NCI-H510A treated with DMSO at 0.1 percent for 48 hours (cell line): ENCODE results near the gene ASB2.

ENCODE experiments used
- DNase-seq: peaks from one replicate; lab custom pipeline; 2025; lab: John Stamatoyannopoulos, UW

The ASB2 gene

DNA sequence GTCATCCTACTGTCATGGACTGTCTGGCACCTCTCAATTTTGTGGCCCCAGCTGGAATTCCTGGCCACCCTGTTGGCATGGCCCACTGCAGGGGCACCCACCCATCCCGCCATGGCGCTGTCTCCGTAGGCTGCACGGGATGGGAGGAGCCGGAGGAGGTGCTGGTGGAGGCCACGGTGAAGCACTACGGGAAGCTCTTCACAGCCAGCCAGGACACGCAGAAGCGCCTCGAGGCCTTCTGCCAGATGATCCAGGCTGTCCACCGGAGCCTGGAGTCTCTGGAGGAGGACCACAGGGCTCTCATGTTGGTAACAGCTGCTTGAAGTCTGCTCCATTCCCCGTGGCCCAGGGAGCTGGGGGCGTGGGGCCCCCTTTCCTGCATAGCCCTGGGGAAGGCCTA, 24.6 kb upstream of the ASB2 start:
- no peak for DNase-seq

DNA sequence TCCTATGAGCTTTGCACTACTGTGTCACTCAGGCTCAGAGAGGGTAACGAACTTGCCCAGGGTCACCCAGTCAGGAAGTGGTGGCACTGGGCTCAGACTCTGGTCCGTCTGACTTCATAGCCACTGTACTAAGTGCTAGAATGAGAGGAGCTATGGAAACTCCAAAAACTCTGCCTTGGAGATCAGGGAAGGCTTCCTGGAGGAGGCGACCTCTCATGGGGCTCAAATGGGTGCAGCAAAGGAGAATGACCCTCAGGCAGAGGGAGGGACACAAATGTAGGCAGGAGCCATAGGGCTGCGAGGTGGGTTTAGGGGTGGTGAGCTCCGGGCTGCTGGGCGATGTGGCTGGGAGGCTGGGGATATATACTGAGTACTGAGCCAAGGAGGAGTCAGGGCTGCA, 23.9 kb upstream of the ASB2 start:
- no peak for DNase-seq

DNA sequence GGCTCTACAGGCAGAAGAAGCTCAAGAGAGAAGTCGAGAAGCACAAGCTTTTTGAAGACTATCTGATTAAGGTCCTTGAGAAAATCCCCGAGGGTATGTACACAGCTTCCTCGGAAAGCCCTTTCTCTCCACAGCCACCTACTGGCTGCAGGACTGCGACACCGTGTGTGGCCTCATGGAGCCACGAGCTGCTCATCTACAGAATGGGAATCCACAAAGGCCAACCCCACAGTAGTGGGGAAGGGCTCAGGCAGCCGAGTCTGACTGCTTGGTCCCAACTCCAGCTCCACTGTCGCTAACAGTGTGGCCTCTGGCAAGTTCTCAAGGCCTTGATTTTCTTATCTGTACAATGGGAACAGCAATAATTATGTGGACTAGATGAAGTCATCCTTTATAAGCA, 23.2 kb upstream of the ASB2 start:
- DNase-seq: no peak

DNA sequence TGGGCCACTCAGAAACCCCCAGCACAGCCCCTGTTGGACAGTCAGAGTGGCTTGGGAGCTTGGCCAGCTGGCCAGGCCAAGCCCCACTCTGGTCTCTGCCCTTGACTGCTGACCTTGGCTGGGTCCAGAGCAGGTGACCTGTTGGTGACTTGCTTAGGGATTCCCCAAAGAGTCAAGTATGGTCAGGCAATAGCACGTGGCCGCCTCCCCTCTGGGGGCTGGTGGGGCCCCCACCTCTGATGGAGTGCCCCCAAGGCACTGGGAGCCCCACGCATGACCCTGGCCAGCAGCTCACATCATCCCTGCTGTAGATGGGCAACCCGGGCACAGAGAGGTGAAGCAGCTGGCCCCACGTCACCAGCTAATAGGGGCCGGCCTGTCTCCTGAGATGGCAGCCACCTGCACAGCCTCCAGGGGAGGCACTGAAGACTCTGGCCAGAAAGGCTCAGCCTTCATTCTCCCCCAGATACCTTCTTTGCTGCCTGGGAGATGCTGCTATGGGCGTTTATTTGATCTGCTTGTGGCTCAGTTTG, 22.6 kb upstream of the ASB2 start:
- DNase-seq: no peak

DNA sequence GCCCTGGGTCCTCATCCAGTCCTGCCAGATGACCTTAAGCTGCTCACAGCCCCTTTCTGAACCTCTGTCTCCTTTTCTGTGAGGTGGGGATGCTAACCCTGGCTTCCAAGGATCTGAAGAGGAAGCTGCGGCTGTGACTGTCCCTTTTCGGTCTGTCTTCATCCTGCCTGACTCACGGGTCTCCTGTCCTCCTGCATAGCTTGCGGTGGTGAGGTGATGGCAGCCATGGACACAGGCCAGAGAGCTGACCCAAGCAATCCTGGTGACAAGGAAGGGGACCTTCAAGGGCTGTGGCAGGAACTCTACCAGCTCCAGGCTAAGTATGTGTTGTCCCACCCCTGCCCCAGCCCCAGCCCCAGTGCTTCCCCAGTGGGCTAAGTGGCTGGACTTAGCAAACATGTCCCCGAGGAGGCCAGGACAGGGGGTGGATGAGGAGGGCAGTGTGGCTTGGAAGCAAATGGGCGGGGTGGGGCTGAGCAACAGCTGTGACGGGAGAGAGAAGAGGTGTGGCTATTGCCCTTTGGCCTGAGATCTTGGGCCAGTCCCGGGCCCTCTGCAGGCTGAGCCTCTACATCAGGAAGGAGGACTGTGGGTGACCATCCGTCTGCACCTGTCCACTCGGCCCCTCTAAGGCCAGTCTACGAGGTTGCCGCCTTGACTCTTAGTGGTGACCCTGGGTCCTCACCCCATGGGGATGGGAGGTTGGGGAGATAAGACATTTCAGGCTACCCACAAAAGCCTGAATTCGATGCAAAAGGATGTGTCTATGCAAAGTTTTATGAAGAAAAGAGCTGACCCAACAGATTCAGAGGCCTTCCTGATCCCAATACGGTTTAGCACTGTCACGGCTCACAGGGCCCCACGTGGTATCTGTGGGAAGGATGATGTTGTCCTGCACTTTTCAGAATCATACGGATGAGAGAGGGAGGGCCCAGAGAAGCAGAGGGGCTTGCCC, 21.8 kb upstream of the ASB2 start:
- no peak for DNase-seq

DNA sequence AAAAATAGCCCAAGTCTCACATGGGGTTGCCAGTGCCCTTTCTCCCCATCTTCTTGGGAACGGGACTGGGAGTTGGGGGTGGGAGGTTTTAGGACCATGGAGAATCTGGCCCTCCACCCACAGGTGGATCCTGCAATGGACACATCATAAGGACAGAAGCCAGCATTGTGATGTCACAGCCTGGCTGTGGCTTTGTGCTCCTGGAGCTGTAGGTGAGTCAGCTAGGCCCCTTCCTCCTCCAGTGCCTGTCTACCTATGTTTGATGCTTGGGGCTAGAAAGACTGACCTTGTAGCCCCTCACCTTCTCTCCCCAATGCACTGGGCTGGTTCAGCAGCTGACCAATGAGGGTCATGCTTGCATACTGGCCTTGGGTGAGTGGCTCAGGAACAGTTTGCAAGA, 20.7 kb upstream of the ASB2 start, which contains the start of gene CCDC197:
Gene CCDC197, plus strand, starts transcription at position 220 of the 400 bp plus-strand sequence. CDS start 831 bp downstream, outside the sequence.
- no peak for DNase-seq

DNA sequence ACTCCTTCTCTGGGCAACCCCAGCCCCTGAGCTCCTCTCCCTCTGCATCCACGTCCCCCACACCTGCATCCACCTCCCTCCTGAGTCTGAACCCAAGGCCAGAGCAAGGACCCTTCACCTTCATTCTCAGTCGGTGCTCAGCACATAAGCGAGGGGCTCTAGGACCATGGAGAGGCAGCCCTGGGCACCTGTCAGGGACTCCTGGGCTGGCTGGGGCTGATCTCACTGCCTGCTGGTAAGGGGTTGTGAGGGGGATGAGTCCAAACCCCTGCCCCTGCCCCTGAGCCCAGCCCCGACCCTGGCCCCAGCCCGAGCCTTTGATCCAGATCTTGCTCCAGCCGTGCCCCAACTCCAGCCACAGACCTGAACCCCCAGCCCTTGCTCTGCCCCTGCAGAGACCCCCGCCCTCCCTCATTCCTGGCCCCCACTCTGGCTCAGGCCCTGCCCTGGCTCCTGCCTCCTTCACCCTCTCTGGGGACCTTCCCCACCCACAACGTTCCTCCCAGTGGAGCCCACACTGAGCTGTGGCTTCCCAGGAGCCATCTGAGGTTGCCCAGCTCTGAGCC, 19.8 kb upstream of the ASB2 start:
- no peak for DNase-seq

DNA sequence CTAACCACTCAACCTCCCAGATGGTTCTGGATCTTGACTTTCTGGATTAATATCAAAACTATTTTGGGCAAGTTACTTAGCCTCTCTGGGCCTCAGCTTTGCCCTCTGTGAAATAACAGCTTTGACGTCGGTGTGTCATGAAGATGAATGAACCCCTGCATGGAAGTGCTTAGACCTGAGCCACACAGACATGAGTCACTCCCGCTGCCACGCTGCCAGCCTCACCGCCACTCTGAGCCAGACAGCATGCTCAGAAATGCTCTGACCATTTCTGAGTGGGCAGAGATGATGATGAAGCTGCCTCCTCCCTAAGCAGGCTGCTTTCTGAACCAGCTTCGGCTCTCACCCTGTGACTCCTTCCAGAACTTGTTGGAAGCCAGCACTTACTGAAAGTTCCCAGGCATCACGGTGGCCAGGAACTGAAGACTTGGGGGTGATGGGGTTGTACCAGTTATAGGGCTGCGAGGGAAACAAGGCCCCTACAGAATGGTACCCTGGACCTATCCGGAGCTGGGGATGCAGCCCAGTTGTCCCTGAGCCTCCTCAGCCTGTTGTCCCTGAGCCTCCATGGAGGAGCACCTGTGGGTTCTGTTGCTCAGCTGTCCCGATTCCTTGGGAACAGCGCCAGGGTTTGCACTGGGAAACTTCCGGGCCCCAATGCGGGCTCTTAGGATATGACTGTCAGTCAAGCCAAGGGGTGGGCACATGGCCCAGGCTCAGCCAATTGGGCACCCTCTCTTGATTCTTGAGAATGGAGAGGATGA, 18.7 kb upstream of the ASB2 start:
- no peak for DNase-seq

DNA sequence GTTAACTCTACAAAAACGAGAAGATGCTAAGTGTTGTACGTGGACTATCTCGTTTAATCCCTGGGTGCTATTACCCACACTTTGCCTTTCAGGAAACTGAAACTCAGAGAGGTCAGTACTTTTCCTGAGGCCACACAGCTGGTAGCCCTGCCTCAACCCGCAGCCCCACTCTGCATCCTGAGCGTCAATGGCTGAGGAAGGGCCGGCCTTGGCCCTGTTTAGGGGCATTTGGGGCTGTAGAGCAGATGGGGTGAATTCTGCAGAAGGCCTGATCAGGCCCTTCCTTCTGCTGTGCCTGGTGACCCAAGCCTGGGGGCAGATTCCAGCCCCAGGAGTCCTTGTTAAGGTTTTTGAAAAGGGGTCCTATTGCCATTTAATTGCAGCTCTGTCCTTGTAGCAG, 17.0 kb upstream of the ASB2 start:
- no peak for DNase-seq

DNA sequence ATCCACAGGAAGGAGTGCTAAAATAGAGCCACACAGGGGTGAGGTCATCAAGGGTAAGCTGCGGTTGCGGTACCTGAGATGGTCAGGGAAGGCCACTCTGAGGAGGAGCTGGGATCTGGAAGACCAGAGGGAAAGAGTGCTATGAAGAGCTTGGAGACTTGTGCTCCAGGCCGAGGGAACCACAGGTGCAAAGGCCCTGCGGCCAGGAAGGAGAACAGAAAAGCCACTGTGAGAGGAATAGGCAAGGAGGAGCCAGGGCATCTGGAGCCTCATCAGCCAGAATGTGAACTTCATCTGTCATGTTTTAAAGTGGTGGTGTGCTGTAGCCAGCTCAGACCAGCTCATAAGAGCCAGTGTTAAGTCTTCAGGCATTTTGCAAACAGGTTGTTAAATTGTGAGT, 15.3 kb upstream of the ASB2 start:
- DNase-seq: no peak

DNA sequence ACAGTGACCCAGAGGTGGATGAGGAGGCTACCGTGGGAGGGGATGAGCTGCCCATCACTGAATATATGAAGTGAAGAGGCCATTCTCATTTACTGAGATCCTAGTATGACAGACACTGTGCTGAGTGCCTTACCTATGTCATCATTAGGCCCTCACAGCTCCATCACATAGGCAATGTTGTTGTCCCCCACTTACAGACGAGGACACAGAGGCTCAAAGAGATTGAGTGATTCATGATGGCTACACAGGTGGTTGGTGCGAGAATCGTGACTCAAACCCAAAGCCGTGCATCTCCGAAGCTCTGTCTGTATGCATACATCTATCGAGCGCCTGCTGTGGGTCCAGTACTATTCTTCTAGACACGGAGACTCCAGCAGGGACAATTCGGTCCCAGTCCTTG, 14.8 kb upstream of the ASB2 start:
- DNase-seq: no peak

DNA sequence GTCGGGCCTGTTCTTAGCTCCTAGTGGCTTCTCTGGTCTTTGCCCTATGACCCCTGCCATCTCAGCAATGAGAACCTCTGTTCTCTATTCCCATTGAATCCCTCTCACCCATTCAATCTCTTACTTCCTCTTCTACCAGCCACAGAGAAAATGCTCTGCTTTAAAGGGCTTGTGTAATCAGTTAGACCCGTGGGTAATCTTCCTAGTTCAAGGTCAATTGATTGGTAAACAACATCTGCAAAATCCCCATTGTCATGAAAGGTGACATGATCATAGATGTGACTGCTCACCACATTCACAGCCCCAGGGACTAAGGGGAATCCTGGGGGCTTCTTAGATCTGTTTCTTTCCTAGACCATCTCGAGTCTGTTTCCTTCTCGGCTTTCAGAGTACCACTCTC, 13.6 kb upstream of the ASB2 start:
- no peak for DNase-seq

DNA sequence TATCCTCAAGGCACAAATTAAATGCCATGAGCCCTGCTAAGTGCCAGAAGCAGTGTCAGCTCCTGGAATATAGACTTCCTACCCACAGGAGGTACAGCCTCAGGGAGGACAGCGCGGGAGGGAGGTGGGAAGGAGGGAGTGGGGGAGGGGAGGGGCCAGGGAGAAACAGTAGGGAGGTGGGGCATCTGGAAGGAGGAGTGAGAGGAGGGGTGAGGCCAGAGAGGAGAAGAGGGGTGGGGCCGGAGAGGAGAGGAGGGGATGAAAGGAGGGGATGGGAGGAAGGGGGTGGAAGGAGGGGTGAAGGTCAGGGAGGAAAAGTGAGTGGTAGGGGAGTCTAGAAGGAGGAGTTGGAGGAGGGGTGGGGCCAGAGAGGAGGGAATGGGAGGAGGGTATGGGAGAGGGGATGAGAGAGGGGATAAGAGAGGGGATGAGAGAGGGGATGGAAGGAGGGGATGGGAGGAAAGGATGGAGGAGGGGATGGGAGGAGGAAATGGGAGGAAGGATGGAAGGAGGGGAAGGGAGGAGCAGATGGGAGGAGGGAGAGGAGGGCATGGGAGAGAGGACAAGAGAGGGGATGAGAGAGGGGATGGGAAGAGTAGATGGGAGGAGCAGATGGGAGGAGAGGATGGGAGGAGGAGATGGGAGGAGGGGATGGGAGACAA, 11.6 kb upstream of the ASB2 start:
- DNase-seq: no peak

DNA sequence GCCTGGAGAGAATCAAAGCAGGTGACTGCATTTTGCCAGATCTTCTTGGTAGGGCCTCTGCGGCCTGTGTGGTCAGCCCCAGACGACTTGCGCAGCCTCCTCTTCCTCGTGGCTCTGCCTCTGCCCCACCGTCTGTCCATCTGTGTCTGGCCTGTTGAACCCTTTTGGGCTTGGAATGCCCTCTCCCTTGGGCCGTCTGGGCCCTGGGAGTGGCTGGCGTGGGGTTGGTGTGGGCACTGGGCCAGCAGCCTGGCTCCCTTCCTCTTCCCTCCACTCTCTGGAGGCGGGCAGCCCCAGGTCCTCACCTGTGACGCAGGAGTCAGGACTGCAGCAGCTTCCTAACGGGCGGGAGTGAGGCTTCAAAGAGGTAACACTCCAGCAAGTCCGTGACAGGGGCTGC, 11.0 kb upstream of the ASB2 start:
- DNase-seq: no peak

DNA sequence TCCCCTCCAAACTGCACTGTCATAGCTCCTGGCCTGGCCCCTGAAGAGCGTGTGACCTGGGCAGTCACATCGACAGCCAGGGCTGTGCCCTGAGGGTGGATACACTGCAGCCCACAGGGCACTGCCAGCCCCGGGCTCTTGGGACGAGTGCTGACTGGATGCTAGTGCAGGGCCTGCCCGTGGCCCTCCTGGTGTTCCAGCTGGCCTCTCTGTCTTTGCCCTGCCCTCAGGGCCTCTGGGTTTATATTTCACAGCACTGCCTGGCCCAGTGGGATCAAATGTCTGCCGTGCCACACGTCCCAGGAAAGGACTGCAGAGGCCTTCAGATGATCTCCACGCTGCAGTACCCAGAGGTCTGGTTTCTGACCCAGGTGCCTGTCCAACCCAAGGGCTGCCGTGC, 10.6 kb upstream of the ASB2 start:
- no peak for DNase-seq

DNA sequence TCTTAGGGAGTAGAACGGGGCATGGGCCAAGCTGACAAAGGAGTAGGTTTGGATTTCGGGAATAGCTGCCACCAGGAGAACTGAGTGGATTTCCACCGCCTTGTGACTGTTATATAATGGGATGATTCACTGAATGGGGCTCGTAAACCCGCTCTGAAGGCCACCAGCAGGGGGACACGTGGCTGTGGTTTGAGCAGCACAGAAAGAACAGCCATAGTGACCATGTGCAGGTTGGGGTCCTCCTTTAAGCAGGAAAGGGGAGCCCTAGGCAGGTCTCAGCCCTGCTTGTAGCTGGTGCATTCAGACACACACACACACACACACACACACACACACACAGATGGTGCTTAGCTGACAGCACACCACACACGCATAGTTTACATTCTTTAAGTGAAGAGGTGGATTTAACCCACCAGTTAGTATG, 8.6 kb upstream of the ASB2 start:
- no peak for DNase-seq

DNA sequence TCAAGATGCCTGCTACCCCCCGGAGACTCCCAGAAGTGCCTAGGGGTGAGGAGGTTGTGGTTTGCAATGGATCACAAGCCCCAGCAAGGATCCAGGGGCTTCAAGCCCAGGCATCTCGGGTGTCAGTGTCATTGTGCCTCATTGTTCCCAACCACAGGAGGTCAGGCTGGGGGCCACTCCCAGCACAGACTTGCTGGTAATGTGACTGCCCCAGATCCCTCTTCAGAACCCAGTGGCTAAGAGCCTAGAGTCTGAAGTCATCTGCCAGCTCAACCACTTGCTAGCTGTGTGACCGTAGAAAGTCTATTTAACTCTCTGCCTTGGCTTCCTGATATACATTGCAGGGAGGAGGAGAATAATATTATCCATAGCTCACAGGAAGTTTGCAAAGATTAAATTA, 7.7 kb upstream of the ASB2 start:
- no peak for DNase-seq

DNA sequence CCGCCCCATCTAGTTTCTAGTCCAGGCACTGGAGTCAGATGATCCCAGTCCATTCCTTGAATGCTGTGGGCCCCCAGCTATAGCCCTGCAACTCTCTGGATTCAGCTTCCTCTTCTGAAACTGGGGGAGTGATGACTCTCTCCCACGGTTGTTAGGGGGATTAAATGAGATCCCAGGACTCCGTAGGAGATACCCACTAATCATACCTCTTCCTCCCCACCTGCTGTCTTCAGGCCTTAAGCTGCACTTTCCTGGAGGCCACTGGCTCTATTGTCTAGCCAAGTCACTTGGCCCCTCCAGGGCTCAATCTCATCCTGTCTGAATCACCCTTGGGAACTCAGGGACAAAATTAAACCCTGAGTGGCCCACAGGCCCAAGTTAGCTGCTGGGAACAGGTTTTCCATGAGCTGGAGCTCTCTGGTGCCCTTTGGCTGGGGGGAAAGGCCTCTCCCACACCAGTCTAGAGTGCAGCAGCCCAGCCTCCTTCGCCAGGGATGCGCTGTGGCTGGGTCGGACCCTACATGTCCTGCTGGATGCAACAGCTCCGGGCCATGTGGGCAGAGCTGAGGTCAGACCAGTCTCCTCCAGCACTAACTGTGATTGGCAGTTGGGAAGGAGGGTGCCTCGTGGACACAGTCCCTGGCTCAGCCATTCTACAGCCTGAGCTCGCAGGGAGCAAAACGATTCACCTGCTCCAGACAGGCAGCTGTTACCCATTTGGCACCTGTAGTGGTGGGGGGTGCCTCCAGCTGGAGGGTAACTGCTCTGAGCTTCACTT, 6.0 kb upstream of the ASB2 start:
- no peak for DNase-seq

DNA sequence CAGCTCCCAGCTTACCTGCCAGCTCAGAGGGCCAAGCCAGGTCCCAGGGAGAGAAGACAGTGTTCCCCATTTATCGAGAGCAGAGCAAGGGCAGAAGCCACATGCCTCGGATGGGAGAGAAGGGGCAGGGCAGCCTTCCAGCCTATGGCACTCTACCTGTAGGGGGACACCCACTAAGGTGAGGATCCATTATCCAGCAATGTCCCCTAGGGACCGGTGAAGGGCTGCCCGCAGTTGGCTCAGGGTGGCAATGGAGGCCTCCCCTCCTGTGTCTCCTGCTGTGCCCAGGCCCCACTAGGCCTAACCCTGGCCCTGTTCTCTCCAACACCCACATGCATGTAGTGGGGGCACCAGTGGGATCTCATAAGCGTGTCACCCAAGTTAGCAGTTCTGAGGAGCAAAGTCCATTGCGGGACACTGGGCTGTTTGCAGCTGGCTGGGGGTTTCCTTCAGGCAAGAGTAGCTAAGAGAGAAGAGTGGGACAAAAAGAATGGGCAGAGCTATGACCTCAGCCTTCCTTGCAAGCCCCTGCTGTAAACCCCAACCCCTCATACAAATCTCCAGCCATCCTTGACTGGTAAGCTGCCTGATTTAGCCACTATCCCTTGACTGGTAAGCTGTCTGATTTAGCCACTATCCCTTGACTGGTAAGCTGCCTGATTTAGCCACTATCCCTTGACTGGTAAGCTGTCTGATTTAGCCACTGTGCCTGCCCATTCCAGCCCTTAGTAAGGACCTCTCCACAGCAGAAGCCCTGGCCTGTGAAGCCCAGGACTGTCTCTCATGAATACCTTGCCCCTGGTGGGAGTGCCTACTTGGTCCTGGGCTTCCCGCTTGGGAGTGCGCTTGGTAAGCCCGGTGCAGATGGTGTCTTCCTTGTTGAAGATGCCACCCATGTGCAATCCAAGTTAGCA, 5.2 kb upstream of the ASB2 start:
- no peak for DNase-seq
